GM18505 (cell line): Measurements from ENCODE around the gene ARHGAP44.
"Not testable (repeated sequence)": the region's sequence is repeated elsewhere in the genome, so short reads cannot be mapped to it uniquely, and the experiment has no call there.

ENCODE experiments used
- ATAC-seq: cut with Tn5 transposase; IDR thresholded peaks from one replicate; pipeline ENCODE4 v1.9.1; 2021; ENCODE audit not compliant: unreplicated experiment
- POLR2A ChIP-seq: IDR thresholded peaks from 4 replicates; pipeline ENCODE4 v1.6.1; 2011; ENCODE audit warnings: borderline replicate concordance; ENCODE audit not compliant: insufficient read depth, insufficient read length; ENCODE audit errors: extremely low read depth

The ARHGAP44 gene

GRCh38 chr17:12964840-12965239, 175.5 kb downstream of the ARHGAP44 start:
- no peak for ATAC-seq
- TF ChIP-seq POLR2A = no peak

DNA sequence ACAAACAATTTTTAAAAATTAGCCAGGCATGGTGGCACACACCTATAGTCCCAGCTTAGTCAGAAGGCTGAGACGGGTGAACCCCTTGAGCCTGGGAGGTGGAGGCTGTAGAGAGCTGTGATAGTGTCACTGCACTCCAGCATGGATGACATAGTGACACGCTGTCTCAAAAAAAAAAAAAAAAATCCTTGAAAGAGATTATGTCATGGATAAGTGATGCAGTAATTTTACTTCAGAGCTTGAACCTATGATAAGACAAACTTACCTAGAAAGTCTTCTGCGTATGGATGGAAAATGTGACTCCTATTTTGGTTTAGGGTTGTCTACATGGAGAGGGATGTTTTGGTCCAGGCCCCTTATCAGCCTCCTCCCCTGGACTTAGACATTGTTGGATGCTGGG, 176.7 kb downstream of the ARHGAP44 start:
- no peak for ATAC-seq
- no peak for TF ChIP-seq POLR2A

DNA sequence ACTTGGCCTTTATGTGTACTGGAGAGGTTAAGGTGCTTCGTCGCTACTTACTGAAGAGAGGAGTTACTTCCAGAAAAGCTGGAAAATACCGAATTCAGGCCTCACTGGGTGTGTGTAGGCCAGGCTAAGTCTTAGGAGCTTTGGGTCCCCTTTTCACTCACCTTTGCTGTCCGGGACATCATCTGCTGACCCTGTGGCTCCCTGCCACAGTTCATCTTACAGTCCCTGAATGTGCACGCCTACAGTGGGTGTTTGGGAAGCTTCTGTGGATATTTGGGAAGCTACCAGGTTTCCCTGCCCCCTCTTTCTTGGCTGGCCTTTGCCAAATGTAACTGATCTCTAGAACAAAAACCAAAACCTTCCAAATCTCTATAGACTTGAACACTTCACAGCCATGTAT, 177.1 kb downstream of the ARHGAP44 start:
- no peak for ATAC-seq
- TF ChIP-seq POLR2A = no peak

GRCh38 chr17:12967962-12968361, 178.7 kb downstream of the ARHGAP44 start:
- no peak for ATAC-seq
- TF ChIP-seq POLR2A = no peak

DNA sequence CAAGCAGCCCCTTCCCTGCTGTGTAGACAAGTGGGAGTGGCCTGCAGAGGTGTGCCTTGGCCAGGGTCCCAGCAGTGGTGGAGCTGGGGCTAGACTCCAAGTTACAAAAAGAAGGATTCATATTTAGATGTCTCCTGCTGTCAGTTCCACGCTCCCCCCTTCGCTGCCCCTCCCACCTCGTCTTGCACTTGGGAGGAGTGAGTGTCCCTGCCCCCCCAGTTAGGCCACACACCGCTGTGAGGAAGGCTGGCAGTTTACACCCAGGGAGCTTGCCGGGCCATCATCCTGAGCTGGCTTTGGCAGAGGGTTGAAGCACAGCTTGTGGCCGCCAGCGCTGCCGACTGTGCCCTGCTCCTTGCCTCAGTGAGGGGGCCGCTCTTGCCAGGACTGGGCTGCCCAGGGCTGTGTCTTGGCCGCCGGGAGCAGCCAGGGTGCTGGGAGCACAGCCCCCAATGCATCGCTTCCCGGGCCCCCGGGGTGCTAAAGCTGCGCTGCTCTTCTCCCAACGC, 184.3 kb downstream of the ARHGAP44 start:
- no peak for ATAC-seq
- TF ChIP-seq POLR2A = no peak

DNA sequence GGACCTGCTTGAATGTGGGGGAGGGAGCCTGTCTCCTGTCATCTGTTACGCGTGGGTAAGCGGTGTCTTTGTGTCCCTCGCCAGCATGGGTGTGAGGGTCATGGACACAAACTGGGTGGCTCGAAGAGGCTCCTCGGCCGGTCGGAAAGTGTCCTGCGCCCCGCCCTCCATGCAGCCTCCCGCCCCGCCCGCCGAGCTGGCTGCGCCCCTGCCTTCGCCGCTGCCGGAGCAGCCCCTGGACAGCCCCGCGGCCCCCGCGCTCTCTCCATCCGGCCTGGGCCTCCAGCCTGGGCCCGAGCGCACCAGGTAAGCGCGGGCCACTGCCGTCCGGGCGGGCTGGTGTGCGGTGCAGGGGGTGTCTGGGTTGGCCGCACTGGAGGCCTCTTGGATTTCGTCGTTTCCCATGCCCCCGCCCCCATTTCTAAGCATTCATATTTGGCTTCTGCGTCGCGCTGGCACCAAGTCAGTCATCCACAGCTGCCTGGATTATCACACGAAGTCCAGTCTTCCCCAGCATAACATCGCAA, 184.8 kb downstream of the ARHGAP44 start:
- no peak for ATAC-seq

GRCh38 chr17:12977008-12977751, 187.9 kb downstream of the ARHGAP44 start:
- no peak for TF ChIP-seq POLR2A
- no peak for ATAC-seq

More for the DNA sequence above, 184.8 kb downstream of the ARHGAP44 start:
- no peak for TF ChIP-seq POLR2A

GRCh38 chr17:12978787-12979186, 189.5 kb downstream of the ARHGAP44 start:
- ATAC-seq = not testable (repeated sequence)

DNA sequence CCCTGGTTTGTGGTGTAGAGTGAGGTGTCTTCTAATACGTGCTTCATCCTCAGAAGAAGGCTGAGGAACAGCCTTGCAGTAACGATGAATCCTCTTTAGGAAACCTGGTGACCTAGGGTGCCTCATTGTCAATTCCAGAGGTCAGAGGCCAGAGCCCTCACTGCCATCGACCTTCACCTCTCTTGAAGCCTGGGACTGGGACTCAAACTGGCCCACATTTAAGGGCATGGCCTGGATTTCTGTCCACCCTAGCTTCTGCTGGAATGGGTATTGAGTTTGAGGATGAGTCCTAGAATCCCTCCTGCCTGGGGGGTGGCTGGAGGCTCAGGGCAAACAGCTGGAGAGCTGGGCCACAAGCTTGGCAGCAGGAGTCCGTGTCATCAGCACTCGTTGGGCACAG, 189.9 kb downstream of the ARHGAP44 start:
- no peak for TF ChIP-seq POLR2A
- ATAC-seq = no peak

- no peak for ATAC-seq
- TF ChIP-seq POLR2A = no peak
These were observed 190.7 kb downstream of the ARHGAP44 start for GRCh38 chr17:12979826-12980500.

DNA sequence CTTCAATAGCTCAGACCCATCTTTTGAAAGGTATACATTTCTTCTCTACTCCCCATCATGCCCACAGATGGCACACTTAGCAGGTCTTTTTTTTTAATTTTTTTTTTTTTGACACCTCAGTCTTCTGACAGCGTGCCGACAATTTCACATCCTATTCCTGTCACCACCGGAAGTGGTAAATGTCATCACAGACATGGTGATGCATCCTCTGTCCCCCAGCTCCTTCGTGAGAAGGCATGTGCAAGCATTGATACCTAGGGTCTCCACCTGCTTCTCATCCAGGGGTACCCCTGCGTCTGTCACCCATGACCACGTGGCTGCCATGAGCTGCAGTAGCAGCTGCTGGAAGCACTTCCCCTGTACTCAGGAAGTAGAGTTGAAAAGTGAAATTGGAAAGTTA, 192.9 kb downstream of the ARHGAP44 start:
- ATAC-seq = no peak
- TF ChIP-seq POLR2A = no peak

- ATAC-seq = no peak
- TF ChIP-seq POLR2A = no peak
These were observed 194.9 kb downstream of the ARHGAP44 start for GRCh38 chr17:12983991-12984884.
